Endothelial cell of umbilical vein (primary cell): ENCODE data around the gene ABTB2. TPM values are rescaled to one million over a fixed set of nuclear protein-coding genes. Genes with fewer than 3 reads are reported as not detected.

Experiments used
- BruUV-seq: library from RNA; stranded (reverse); fragments of 400-500 nt; replicated peaks from 2 replicates; lab custom pipeline; 2021; lab: Mats Ljungman, UMichigan
- CTCF ChIA-PET: fragments of 300-600, 350-600 bp; sonication (Branson Sonifier 250); formaldehyde crosslinking; loops from one replicate; lab custom pipeline; 2021; ENCODE audit warnings: antibody characterized with exemption, inconsistent platforms; lab: Charles Lee
- POLR2A ChIA-PET: fragments of 300-600, 350-600 bp; sonication (Branson Sonifier 250); formaldehyde crosslinking; loops from one replicate; lab custom pipeline; 2021; ENCODE audit warnings: antibody characterized with exemption, inconsistent platforms; lab: Charles Lee
- DNase-seq: peaks from one replicate; pipeline ENCODE4 v3.0.0-alpha.2; 2011; ENCODE audit warnings: low read depth, low spot score
- FAIRE-seq: peaks from 2 replicates; lab custom pipeline; 2011; peaks lifted over from hg19 to GRCh38; lab: Jason Lieb, UNC
- H2AFZ ChIP-seq: 2 replicates; pipeline ENCODE4 v1.6.0; 2012; ENCODE audit warnings: low read depth, low read length, control low read depth, inconsistent platforms
- H3K27ac ChIP-seq: 2 replicates; pipeline ENCODE4 v1.5.1; 2011; ENCODE audit warnings: low read depth, mild to moderate bottlenecking, control low read depth, low read length, moderate library complexity; ENCODE audit not compliant: insufficient read depth
- H3K27me3 ChIP-seq, 2 experiments: 2 replicates each; pipeline versions ENCODE4 v1.6.0 to v1.6.1; 2011; ENCODE audit warnings: low read length in 2 of 2, mixed read lengths in 1 of 2; ENCODE audit not compliant: control insufficient read depth in 2 of 2, insufficient read depth in 2 of 2
- H3K36me3 ChIP-seq, 2 experiments: 2 replicates in 1 of 2; 3 replicates in 1 of 2; pipeline ENCODE4 v1.5.1; 2011; ENCODE audit warnings: low read length in 2 of 2, mild to moderate bottlenecking in 1 of 2, moderate library complexity in 1 of 2; ENCODE audit not compliant: control insufficient read depth in 2 of 2, insufficient read depth in 2 of 2; ENCODE audit errors: extremely low read depth in 1 of 2
- H3K4me1 ChIP-seq: 3 replicates; pipeline ENCODE4 v1.5.1; 2011; ENCODE audit warnings: mild to moderate bottlenecking, low read length; ENCODE audit not compliant: control insufficient read depth, insufficient read depth; ENCODE audit errors: extremely low read depth
- H3K4me2 ChIP-seq: 2 replicates; pipeline ENCODE4 v1.6.1; 2011; ENCODE audit warnings: low read length, control low read depth, mixed read lengths; ENCODE audit not compliant: insufficient read depth
- H3K4me3 ChIP-seq, 3 experiments: fragments of 200-600 bp in 1 of 3; sonication (generic), shearing (Covaris generic) in 1 of 3; replicated peaks in 1 of 3; 2 replicates each; pipeline ENCODE4 v1.5.1; 2011 to 2016; ENCODE audit warnings: control low read depth in 3 of 3, low read length in 3 of 3, mild to moderate bottlenecking in 2 of 3, inconsistent platforms in 1 of 3, low read depth in 1 of 3, moderate library complexity in 1 of 3; ENCODE audit not compliant: insufficient read depth in 1 of 3
- H3K79me2 ChIP-seq: 2 replicates; pipeline ENCODE4 v1.6.0; 2012; ENCODE audit warnings: low read length, inconsistent platforms; ENCODE audit not compliant: control insufficient read depth, insufficient read depth
- H3K9ac ChIP-seq: replicated peaks from 2 replicates; pipeline ENCODE3; 2011; ENCODE audit warnings: low read length, control low read depth; ENCODE audit not compliant: insufficient read depth; ENCODE audit errors: extremely low read depth
- H3K9me1 ChIP-seq: replicated peaks from 3 replicates; pipeline ENCODE4 v1.6.0; 2011; ENCODE audit warnings: mild to moderate bottlenecking, low read length; ENCODE audit not compliant: control insufficient read depth, insufficient read depth; ENCODE audit errors: extremely low read depth
- H3K9me3 ChIP-seq: replicated peaks from 2 replicates; pipeline ENCODE4 v1.5.1; 2012; ENCODE audit warnings: low read length, inconsistent platforms; ENCODE audit not compliant: control insufficient read depth, insufficient read depth
- H4K20me1 ChIP-seq: replicated peaks from 2 replicates; pipeline ENCODE3; 2011; ENCODE audit warnings: mild to moderate bottlenecking, low read length; ENCODE audit not compliant: control insufficient read depth, insufficient read depth; ENCODE audit errors: extremely low read depth
- EZH2 ChIP-seq: IDR thresholded peaks from 2 replicates; pipeline ENCODE4 v1.6.1; 2012; ENCODE audit warnings: borderline replicate concordance, low read depth, mild to moderate bottlenecking, moderate library complexity, low read length, inconsistent platforms; ENCODE audit not compliant: severe bottlenecking
- FOS ChIP-seq: IDR thresholded peaks from 2 replicates; pipeline ENCODE4 v1.6.1; 2011; ENCODE audit warnings: mild to moderate bottlenecking, low read length, moderate library complexity, borderline replicate concordance; ENCODE audit not compliant: insufficient read depth
- GATA2 ChIP-seq: IDR thresholded peaks from 2 replicates; pipeline ENCODE4 v1.7.0; 2011; ENCODE audit warnings: low read depth, mild to moderate bottlenecking, moderate library complexity, mixed read lengths, low read length; ENCODE audit not compliant: insufficient read length, insufficient read depth
- JUN ChIP-seq: IDR thresholded peaks from 2 replicates; pipeline ENCODE4 v1.6.1; 2011; ENCODE audit warnings: borderline replicate concordance, low read depth; ENCODE audit not compliant: insufficient read length, insufficient read depth
- MYC ChIP-seq: IDR thresholded peaks from one replicate; pipeline ENCODE4 v1.6.1; 2011; ENCODE audit warnings: mild to moderate bottlenecking, low read depth, low read length
- POLR2A ChIP-seq: IDR thresholded peaks from 2 replicates; pipeline ENCODE4 v1.6.1; 2012; ENCODE audit warnings: low read depth, mild to moderate bottlenecking, control low read depth, low read length
- POLR2AphosphoS5 ChIP-seq: IDR thresholded peaks from 2 replicates; pipeline ENCODE4 v1.6.1; 2012; ENCODE audit warnings: low read depth, mild to moderate bottlenecking, control low read depth, low read length, moderate library complexity; ENCODE audit not compliant: insufficient read depth
- dilution Hi-C: fragments of 300-500 bp; cut with MboI; formaldehyde crosslinking; loops from one replicate; pipeline ENCODE4 v1.15.0; 2019; ENCODE audit warnings: low sequenced_read_pairs; ENCODE audit not compliant: extremely low pct_ligation_motif_present
- intact Hi-C: fragments of 100-400 bp; cut with micrococcal nuclease; formaldehyde crosslinking; loops from one replicate; pipeline ENCODE4 v1.10.0; 2022
- polyA plus RNA-seq, 4 experiments: library from polyadenylated mRNA; depleted of rRNA in 3 of 4; stranded (reverse) in 3 of 4; unstranded in 1 of 4; fragments of >200 nt; gene quantifications; 2 replicates each; pipeline versions ENCODE4 v1.2.1 to v1.2.3, GENCODE V29; 2011 to 2012; ENCODE audit warnings: missing spikeins in 1 of 4
- total RNA-seq: library from RNA; stranded (reverse); gene quantifications from 2 replicates; pipeline ENCODE4 v1.2.3, GENCODE V29; 2021
- TF ChIP-seq, protein P1 (sequence below), 2 donors: IDR thresholded peaks; 1 replicate in 1 of 2; 2 replicates in 1 of 2; pipeline ENCODE4 v1.5.1; 2011; ENCODE audit warnings: low read length in 2 of 2, mild to moderate bottlenecking in 2 of 2, moderate library complexity in 2 of 2, control low read depth in 1 of 2, inconsistent platforms in 1 of 2, low read depth in 1 of 2; ENCODE audit not compliant: insufficient read depth in 1 of 2; ENCODE audit errors: extremely low read depth in 1 of 2
- TF ChIP-seq, protein P2 (sequence below): IDR thresholded peaks from 2 replicates; pipeline ENCODE4 v1.6.1; 2011; ENCODE audit not compliant: insufficient read depth, insufficient read length

Gene ABTB2
- total and polyA plus RNA-seq, 2 donors (not counting 3 experiments of a cell fraction or from before 2014, with no cell fraction given), result 0.11 to 0.14 TPM

DNA sequence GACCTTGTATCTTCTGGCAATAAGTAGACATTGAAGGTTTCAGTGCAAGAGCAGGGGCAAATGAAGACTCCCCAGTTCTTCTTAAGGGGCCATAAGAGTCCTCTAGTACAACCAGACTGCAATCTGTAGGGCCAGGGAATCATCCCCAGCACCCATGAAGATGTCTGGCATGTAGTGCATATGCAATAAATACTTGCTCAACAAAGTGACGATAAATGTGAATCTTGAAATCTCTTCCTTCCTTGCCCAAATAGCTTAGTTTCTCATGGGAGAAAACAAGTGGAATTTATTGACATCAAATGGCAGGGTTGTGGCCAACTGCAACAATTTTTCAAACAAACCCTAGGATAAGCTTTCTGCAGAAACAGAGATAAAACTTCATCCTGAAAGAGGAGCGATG, 107.6 kb downstream of the ABTB2 start:
- Histone ChIP-seq H3K4me1 (peaks cover 5% of the 10 kb centered on the region), H4K20me1 (no peaks in the 10 kb centered on the region), H3K9me1 (no peaks in the 10 kb centered on the region), H3K4me2 (no peak overlapping the region), H2AFZ (no peak overlapping the region), H3K27ac (no peak overlapping the region), H3K36me3 (no peaks in the 10 kb centered on the region), H3K9me3 (no peaks in the 10 kb centered on the region), H3K79me2 (no peaks in the 10 kb centered on the region), H3K4me3 (no peak overlapping the region), H3K27me3 (no peaks in the 10 kb centered on the region), H3K9ac (no peak overlapping the region)
- FAIRE-seq, result no peak
- no TSS peak for BruUV-seq
- intact Hi-C loops, result no loop called here
- no peak for DNase-seq
- ChIA-PET POLR2A (no interaction called here), CTCF (interaction anchor here (1.1 kb wide), 2 partner anchors 13 to 23 kb away, joined by 3 to 4 read pairs; no protein-coding TSS in a partner anchor)
- dilution Hi-C loops, result no loop called here
- TF ChIP-seq POLR2A (no peak), FOS (no peak), MYC (no peak), POLR2AphosphoS5 (no peak), EZH2 (no peak), GATA2 (no peak), JUN (no peak)
- TF ChIP-seq, protein P1, sequence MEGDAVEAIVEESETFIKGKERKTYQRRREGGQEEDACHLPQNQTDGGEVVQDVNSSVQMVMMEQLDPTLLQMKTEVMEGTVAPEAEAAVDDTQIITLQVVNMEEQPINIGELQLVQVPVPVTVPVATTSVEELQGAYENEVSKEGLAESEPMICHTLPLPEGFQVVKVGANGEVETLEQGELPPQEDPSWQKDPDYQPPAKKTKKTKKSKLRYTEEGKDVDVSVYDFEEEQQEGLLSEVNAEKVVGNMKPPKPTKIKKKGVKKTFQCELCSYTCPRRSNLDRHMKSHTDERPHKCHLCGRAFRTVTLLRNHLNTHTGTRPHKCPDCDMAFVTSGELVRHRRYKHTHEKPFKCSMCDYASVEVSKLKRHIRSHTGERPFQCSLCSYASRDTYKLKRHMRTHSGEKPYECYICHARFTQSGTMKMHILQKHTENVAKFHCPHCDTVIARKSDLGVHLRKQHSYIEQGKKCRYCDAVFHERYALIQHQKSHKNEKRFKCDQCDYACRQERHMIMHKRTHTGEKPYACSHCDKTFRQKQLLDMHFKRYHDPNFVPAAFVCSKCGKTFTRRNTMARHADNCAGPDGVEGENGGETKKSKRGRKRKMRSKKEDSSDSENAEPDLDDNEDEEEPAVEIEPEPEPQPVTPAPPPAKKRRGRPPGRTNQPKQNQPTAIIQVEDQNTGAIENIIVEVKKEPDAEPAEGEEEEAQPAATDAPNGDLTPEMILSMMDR (IDR thresholded peaks at IDR 0.05; ENCODE audit: extremely low read depth in 1 of 2, insufficient read depth in 1 of 2, low read depth in 1 of 2, low read length in 2 of 2), result no peak
- TF ChIP-seq, protein P2, sequence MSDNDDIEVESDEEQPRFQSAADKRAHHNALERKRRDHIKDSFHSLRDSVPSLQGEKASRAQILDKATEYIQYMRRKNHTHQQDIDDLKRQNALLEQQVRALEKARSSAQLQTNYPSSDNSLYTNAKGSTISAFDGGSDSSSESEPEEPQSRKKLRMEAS, result no peak
